G401 (cell line): ENCODE data around the gene SERPINA4. TPM values are rescaled to one million over a fixed set of nuclear protein-coding genes. Genes with fewer than 3 reads are reported as not detected.
"Not testable (repeated sequence)": the region's sequence is repeated elsewhere in the genome, so short reads cannot be mapped to it uniquely, and the experiment has no call there.

Source experiments
- DNase-seq: peaks from one replicate; pipeline ENCODE4 v3.0.0-alpha.2; 2015; ENCODE audit warnings: low spot score
- in situ Hi-C: cut with HindIII; loops from 2 replicates; pipeline ENCODE4 v1.10.0; 2016; ENCODE audit warnings: low sequenced_read_pairs, mixed read lengths
- total RNA-seq: library from RNA; depleted of rRNA; stranded (reverse); fragments of >200 nt; shearing (Covaris generic); gene quantifications from 2 replicates; pipeline ENCODE4 v1.2.3, GENCODE V29; 2014

SERPINA4 gene
- total RNA-seq, 1 experiment from 2014 or later, result not detected

DNA sequence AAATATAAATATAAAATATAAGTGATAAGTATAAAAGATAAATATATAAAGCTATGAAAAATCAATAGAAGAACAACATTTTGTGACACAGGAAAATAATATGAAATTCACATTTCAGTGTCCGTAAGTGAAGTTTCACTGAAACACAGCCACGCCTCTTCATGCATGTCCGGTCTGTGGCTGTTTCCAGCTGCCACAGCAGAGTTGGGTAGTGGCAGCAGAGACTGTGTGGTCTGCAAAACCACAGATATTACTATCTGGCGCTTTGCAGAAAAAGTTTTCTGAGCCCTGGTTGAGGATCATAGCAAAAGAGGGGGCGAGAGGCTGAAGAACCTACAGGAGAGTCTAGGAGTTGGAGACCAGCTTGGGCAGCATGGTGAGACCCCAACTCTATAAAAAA, 780 bp downstream of the SERPINA4 start:
- in situ Hi-C loops, result no loop called here
- DNase-seq, result no peak

DNA sequence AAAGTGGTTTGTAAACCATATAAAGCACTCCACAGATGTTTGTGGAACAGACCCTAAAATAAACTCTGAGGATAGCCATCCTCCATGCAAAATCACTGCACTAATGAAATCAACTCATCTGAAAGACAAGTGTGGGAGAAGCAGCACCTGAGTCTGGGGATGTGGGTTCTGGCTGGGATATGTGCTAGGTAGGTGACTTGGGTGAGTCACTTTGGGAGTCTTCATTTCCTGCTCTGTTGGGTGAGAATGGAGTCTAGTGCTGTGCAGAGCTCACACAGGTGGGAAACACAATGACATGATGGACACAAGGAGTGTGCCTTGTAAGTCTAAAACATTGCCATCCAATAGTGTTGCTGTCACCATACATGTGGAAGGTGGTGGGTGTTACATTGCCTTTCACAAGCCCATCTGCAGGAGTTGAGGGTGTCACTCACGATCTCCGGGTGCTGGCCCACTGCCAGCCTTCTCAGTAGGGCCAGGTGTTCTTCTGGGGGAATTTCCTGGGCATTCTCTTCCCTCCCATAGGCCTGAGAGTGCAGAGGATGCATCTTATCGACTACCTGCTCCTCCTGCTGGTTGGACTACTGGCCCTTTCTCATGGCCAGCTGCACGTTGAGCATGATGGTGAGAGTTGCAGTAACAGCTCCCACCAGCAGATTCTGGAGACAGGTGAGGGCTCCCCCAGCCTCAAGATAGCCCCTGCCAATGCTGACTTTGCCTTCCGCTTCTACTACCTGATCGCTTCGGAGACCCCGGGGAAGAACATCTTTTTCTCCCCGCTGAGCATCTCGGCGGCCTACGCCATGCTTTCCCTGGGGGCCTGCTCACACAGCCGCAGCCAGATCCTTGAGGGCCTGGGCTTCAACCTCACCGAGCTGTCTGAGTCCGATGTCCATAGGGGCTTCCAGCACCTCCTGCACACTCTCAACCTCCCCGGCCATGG, 2.0 kb downstream of the SERPINA4 start:
- in situ Hi-C loops, result no loop called here
- no peak for DNase-seq

DNA sequence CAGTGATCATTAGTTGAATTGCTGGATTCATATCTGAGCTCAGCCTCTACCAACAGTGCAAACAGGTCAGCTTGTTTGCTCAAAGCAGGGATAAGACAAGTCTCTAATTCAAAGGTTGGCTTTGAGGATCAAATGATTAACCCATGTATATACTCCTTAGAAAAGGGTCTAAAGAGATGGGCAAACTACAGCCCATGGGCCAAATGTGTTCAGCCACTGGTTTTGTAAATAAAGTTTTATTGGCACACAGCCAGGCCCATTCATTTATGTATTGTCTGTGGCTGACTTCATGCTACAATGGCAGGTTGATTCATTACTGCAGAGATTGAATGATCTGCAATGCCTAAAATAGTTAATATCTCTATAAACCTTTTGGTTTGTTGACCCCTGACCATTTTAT, 3.1 kb downstream of the SERPINA4 start:
- DNase-seq, result no peak
- in situ Hi-C loops, result no loop called here

DNA sequence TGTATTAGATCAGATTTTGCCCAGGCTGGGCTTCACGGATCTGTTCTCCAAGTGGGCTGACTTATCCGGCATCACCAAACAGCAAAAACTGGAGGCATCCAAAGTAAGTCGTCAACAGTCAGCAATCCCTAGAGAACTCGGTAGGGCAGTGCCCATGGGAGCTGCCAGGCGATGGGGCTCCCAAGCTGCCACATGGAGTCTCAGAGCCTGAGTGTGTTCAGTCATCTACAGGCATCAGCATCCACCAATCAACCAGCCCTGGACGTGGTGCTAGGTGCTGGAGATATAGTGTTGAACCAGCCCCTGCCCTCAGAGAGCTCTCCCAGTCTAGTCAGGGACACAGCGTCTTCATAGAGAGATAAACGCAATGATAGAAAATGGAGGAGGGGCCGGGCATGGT, 6.9 kb downstream of the SERPINA4 start:
- in situ Hi-C loops, result no loop called here
- DNase-seq, result no peak

DNA sequence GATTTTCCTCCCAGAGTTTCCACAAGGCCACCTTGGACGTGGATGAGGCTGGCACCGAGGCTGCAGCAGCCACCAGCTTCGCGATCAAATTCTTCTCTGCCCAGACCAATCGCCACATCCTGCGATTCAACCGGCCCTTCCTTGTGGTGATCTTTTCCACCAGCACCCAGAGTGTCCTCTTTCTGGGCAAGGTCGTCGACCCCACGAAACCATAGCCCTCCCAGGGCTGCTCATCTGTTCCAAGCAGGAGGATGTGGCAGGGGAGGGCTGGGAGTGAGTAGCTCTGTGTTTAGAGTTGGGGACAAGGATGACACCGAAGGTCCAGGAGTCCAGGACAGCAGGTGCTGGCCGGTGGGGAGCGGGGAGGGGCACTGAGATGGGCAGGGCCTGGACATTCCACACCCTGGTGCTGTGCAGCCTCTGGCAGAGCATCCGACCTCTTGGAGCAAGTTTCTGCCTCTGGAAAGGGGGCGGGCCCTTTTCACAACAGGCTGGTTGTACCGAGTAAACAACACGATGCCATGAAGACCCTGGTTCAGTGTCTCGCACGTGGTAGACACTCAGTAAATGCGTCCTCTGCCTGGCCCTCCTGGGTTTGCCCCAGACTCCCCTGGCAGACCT, 8.2 kb downstream of the SERPINA4 start:
- in situ Hi-C loops, result no loop called here

DNA sequence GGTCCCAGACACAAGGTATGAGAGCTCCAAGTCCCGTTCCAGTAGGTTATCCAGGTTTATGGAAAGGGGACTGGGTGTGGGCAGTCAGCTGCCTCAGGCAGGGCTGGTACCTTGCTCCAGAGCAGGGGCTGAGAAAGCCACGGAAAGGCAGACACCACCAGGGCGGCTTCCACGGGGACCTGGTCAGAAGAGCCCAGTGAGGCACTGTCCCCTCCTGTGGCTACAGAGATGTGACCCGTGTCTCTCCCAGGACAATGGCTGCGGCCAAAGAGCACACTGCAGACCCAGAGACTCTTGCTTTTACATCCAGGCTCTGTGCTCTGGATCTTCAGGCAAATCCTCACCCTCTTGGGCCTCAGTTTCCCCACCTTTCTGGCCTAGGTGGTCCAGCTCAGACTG, 8.8 kb downstream of the SERPINA4 start:
- no peak for DNase-seq
- in situ Hi-C loops, result no loop called here

More for the DNA sequence above, 8.2 kb downstream of the SERPINA4 start:
- no peak for DNase-seq

DNA sequence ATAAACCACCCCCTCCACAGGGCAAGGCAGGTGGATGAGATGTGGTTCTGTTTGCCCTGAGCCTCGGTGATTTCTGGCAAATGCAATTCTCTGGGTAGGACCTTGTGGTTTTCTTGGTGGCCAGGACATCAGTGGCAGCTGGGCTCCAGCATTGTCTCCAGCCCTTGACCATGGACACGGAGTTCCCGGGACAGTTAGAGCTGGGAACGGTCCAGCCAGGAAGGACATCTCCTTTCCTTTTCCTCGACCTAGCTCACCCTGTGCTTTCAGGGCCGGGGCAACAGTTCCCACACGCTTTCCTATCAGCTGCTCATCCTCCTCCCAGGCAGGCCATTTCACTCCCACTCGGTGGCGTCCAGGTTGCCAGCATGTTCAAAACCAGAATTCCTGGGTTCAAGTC, 9.2 kb downstream of the SERPINA4 start:
- in situ Hi-C loops, result no loop called here
- DNase-seq, result no peak

DNA sequence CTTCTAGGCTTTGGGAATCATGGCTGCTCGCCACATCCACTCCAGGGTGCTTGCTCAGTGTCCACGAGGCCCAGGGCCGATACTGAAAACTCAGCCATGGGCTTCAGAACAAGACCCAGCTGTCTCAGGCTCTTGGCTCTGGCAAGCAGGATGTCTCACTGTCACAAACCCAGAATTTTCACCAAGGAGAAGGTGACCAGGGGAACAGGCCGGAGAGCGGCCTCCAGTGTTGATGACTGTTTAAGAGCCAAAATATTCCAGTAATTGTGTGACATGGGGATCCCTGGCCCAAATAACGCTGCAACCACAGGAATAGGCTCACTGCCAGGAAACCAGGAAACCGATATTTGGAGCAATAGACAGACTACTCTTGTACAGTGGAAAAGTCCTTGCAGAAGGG, 10.2 kb downstream of the SERPINA4 start:
- in situ Hi-C loops, result no loop called here
- DNase-seq, result peak; percentile 2

DNA sequence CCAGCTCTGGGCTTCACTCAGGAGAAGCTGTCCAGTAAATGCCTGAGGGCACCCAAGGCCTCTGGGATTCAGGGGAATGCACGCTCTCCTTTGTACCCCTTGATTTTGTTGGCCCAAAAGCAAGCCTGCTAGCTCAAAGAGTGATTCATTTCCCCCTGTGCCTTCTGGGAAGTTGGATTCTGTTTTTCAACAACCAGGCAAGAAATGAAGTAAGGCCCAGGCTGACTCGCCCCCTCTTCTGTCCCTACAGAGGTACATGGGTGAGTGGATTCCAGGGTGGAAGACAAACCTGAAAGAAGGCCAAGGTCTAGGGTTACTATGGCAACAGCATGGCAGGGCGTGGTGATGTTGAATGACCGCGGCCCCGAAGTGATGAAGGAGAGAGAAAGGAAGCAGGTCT, 10.7 kb downstream of the SERPINA4 start:
- DNase-seq, result no peak
- in situ Hi-C loops, result no loop called here

DNA sequence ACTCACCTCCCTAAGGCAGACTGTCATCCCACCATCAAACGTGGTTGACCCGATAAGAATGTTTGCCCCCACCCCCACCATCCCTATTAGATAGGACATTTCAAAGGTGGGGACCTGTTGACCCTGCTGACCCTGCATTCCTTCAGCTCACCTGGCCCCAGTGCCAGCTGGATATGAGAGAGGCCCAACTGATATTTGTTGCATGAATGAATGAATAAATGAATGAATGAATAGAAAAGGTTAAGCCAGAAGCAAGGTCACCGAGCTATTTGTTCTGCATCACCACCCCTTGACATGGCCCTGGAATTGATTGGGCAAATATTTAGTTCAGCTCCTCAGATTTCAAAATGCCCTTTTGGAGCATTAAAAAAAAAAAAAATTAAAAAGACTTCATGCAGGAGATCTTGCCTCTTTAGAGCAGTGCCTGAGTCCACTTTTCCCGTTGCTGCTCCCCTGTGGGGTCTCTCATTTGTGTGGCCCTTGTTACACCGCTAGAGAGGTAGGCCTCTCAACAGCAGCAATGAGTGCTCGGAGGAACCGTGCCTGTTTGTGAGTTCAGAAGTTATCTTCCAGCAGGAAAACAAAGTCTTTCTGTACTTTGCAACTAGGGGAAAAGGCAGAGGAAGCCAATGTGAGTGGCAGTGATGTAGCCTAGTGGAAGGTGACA, 11.5 kb downstream of the SERPINA4 start:
- in situ Hi-C loops, result no loop called here
- no peak for DNase-seq

DNA sequence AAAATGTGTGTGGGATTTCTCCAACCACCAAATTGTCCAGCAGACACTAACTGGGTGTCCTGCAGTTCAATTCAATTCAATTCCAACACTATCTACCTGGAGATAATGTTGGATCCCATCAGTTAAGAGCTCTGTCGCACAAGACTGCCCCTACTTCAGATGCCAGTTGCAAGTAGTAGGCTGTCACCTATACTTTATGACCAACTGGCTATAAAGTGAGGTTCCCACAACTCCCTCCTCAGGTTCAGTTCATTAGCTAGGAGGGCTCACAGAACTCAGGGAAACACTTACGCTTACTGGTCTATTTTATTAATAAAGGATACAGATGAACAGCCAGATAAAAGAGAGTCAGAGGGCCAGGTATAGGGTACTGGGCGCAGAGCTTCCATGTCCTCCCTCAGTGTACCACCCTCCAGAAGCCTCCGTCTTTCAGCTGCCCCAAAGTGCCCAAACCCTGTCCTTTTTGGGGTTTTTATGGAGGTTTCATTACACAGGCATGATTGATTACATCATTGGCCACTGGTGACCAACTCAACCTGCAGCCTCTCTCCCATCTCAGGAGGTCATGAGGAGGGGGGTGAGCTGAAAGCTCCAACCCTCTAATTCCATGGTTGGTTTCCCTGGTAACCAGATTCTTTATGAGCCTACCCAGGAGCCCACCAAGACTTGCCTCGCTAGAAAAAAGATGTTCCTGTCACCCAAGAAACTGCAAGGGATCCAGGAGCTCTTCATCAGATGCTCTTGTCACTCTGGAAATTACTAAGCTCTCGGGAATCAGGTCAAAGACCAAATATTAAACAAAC, 12.4 kb downstream of the SERPINA4 start:
- no peak for DNase-seq
- in situ Hi-C loops, result no loop called here

DNA sequence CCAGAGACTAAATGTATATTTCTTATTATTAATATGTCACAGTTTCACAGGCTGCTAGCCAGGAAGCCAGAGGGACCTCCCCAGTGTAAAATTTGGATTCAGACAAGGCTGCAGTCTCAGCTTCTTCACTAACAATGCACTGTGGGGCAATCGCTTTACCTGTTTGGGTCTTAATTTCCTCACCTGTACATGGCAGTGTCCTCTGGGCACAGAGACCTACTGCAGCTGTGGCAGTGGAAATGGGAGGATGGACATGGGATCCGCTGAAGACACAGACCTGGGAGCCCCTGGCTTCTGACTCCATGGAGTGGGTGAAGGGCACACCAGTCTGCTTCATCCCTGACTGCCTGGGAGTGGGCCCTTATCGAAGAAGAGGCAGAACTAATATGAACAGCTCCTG, 13.1 kb downstream of the SERPINA4 start:
- in situ Hi-C loops, result no loop called here
- DNase-seq, result no peak

DNA sequence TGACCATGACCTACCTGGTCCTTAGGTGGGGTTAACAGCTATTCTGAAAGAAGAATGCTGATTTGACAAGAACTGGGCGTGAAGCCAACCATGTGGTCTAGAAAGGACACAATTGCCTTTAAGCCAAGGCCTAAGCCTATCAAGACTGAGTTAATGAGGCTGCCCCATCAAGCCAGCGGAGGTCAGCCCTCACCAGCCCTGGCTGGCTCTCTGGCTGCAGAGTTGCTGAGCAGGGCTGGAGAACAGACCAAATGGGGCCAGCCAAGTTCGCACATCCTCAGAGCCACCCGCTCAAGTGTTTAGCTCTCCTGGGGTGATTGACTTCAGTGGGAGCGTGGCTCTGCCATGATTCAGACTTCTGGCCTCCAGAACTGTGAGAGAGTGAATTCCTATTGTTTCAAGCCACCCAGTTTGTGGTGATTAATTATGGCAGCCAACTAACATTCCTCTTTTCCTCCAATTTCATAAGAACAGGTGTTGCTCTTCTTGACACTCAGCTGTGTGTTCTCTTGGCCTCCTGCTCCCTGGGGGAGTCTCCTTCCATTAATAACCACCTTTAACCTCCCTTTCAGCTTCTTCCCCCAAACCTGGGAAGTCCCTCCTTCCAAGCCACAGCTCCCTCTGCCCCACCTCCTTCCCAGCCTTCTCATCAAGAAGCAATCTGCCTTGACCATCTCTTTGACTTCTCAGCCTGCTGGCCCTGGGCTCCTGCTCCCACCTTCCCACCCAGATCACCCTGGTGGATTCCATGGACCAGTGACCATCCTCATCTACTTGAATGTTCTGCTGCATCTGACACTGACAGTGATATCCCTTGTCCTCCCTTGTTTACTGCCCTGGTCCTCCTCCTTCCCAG, 14.7 kb downstream of the SERPINA4 start:
- in situ Hi-C loops, result no loop called here

DNA sequence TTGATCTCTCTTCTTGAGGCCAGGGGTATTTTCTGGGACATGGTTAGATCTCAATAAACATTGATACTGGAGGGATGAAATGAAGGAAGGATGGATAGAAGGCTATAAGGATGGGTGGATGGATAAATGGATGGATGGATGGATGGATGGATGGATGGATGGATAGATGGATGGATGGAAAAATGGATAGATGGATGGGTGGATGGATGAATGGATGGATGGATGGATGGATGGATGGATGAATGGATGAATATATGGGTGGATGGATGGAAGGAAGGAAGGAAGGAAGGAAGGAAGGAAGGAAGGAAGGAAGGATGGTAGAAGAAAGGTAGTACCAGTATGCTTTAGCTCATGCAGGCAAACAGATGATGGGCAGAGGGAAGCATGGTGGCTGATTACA, 16.2 kb downstream of the SERPINA4 start:
- in situ Hi-C loops, DNase-seq: not testable (repeated sequence)

More for the DNA sequence above, 14.7 kb downstream of the SERPINA4 start:
- no peak for DNase-seq

DNA sequence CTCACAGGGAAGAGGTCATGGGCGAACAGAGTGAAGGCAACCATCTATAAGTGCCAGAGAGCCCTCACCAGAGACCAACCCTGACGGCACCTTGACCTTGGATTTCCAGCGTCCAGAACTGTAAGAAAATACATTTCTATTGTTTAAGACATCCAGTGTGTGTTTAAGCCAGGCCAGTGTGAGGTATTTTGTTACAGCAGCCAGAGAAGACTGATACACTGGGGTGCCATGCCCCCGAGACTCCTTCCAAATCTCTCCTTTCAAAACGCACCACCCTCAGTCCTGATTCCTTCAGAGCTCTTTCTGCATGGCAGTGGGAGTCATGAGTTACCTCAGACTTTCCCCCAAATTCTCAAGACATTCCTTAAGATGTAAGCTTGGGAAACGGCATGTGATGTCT, 17.5 kb downstream of the SERPINA4 start:
- no peak for DNase-seq
- in situ Hi-C loops, result no loop called here

DNA sequence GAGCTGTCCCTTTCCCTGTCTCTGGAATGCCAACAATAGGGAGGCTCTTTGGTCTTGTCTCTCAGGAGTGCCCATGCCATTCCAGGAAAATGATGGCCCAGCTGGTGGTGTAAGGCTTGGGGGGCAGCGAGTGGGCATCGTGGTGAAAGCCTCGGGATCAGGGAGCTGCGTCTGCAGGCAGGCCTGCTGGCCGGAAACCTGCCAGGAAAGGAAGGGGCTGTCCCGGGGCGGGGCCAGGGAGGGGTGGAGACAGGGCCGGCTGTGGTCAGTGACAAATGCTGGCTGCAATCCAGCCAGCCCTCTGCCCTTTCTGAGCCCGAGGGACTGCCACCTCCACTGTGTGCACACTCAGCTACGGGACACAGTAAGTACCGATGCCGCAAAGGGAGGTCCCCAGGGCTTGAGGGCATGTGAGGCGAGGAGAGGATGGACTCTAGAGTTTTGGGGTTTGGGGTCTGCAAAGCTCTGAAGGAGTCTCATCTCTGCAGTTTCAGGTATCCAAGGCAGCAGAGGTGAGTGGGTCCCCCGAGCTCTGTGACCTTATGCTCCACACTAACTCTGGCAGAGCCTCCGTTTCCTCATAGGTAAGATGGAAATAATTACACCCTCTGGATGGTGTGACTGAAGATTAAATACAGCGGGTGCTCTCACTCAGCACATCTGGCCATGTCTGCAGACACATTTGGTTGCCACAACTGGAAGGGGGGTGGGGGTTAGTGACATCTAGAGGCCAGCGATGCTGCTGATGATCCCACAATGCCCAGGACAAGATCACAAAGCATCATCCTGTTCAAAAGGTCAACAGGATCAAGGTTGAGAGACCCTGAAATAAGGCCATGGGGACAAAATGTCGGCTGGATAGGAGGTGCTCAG, 20.1 kb downstream of the SERPINA4 start, which contains the start of gene SERPINA5:
SERPINA5 (plus strand) TSS at position 300 of the 873 bp plus-strand sequence. CDS start 5,937 bp downstream, outside the sequence.
- in situ Hi-C loops, result no loop called here
- DNase-seq, result no peak

DNA sequence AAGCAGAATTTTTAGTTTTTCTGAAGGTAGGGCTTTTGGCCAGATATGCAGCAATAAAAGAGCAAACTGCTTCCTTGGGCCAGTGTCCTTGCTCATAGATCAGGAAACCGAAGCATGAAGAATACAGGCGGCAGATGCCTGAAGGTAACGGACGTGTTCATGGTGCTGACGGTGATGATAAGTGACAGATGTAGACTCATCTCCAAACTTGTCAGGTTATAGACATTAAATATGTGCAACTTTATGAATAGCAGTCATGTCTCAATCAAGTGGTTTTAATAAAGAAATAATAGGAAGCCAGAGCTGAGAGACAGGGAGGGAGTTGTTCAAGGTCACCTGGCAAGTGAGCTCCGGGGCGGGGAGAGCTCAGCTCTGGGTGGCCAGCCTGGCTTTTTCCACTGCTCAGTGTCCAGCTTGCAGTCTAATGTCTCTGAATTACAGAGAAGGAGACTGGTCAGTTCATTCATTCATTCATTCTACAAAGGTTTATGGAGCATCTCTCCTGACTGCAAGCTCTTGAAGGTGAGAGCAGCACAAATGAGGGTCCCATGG, 21.0 kb downstream of the SERPINA4 start:
- in situ Hi-C loops, result no loop called here
- DNase-seq, result no peak
